ENCODE data around the gene RPP25. TPM values are rescaled to one million over a fixed set of nuclear protein-coding genes. Genes with fewer than 3 reads are reported as not detected.
A peak's percentile ranks its signal among the peaks of the same experiment; 100 is the strongest.

Gene RPP25
- total RNA-seq, 4 donors from 2014 or later = 10.1 to 15.9 (median 13.0) TPM

- WGBS, 2 donors = 24 to 27% methylated on average over 3 of the region's 3 CpGs
- no peak for TF ChIP-seq CTCF (IDR thresholded peaks at IDR 0.05)
- no peak for TF ChIP-seq POLR2A (IDR thresholded peaks at IDR 0.05)
- no peak for TF ChIP-seq EP300 (IDR thresholded peaks at IDR 0.05)
- no peak for DNase-seq (ENCODE audit: low spot score in 2 of 2)
These were observed 21.9 kb upstream of the RPP25 start for GRCh38 chr15:74978503-74978902.

GRCh38 chr15:74978077-74978476 is 21.5 kb upstream of the RPP25 start:
- TF ChIP-seq POLR2A (IDR thresholded peaks at IDR 0.05) (no peak), EP300 (IDR thresholded peaks at IDR 0.05) (no peak), CTCF (IDR thresholded peaks at IDR 0.05) (no peak)
- Histone ChIP-seq H3K27me3 (no peaks in the 10 kb centered on the region), H3K9me3 (no peaks in the 10 kb centered on the region), H3K27ac (peak overlapping the region in 2 of 4 donors; percentile 44 to 50), H3K36me3 (no peaks in the 10 kb centered on the region), H3K4me1 (peaks cover 0 to 15% (median 0%) of the 10 kb centered on the region in 4 donors), H3K4me3 (no peak overlapping the region)
- DNase-seq (ENCODE audit: low spot score in 2 of 2) = no peak
- 58 to 69% methylated on average over 1 of the region's 1 CpG for WGBS, 2 donors

More at GRCh38 chr15:74978503-74978902, 21.9 kb upstream of the RPP25 start:
- peaks cover 0 to 15% (median 0%) of the 10 kb centered on the region in 4 donors for H3K4me1 ChIP-seq
- H3K27ac ChIP-seq = peak overlapping the region in 2 of 4 donors; percentile 50 to 52
- H3K4me3 ChIP-seq = no peak overlapping the region
- H3K9me3 ChIP-seq = no peaks in the 10 kb centered on the region
- H3K27me3 ChIP-seq = no peaks in the 10 kb centered on the region
- no peaks in the 10 kb centered on the region for H3K36me3 ChIP-seq

- Histone ChIP-seq H3K27ac (peak overlapping the region in 1 of 4 donors; percentile 50), H3K36me3 (no peaks in the 10 kb centered on the region), H3K9me3 (no peaks in the 10 kb centered on the region), H3K4me3 (no peak overlapping the region), H3K27me3 (no peaks in the 10 kb centered on the region), H3K4me1 (peaks cover 0 to 15% (median 0%) of the 10 kb centered on the region in 4 donors)
- TF ChIP-seq EP300 (IDR thresholded peaks at IDR 0.05) (no peak), POLR2A (IDR thresholded peaks at IDR 0.05) (no peak), CTCF (IDR thresholded peaks at IDR 0.05) (no peak)
- 41 to 46% methylated on average over 4 of the region's 4 CpGs for WGBS, 2 donors
- no peak for DNase-seq (ENCODE audit: low spot score in 2 of 2)
These were observed 21.0 kb upstream of the RPP25 start for GRCh38 chr15:74977599-74977998.

- no peaks in the 10 kb centered on the region for H3K27me3 ChIP-seq
- H3K27ac ChIP-seq = no peak overlapping the region
- H3K4me3 ChIP-seq = no peak overlapping the region
- H3K4me1 ChIP-seq = peaks cover 0 to 15% (median 0%) of the 10 kb centered on the region in 4 donors
- no peaks in the 10 kb centered on the region for H3K9me3 ChIP-seq
- no peak for TF ChIP-seq CTCF (IDR thresholded peaks at IDR 0.05)
- TF ChIP-seq POLR2A (IDR thresholded peaks at IDR 0.05) = no peak
- no peak for TF ChIP-seq EP300 (IDR thresholded peaks at IDR 0.05)
- no peak for DNase-seq (ENCODE audit: low spot score in 2 of 2)
- WGBS, 2 donors = 73 to 78% methylated on average over 1 of the region's 1 CpG
- H3K36me3 ChIP-seq = no peaks in the 10 kb centered on the region
These were observed 19.6 kb upstream of the RPP25 start for GRCh38 chr15:74976159-74976558.

- H3K27me3 ChIP-seq = no peaks in the 10 kb centered on the region
- WGBS, 2 donors = 88 to 97% methylated on average over 5 of the region's 5 CpGs
- H3K36me3 ChIP-seq = no peaks in the 10 kb centered on the region
- TF ChIP-seq POLR2A (IDR thresholded peaks at IDR 0.05) = no peak
- no peak for TF ChIP-seq CTCF (IDR thresholded peaks at IDR 0.05)
- TF ChIP-seq EP300 (IDR thresholded peaks at IDR 0.05) = no peak
- no peak for DNase-seq (ENCODE audit: low spot score in 2 of 2)
- H3K4me3 ChIP-seq = no peak overlapping the region
- no peak overlapping the region for H3K27ac ChIP-seq
- H3K4me1 ChIP-seq = peaks cover 0 to 8% (median 0%) of the 10 kb centered on the region in 4 donors
- H3K9me3 ChIP-seq = no peaks in the 10 kb centered on the region
These were observed 11.1 kb upstream of the RPP25 start for GRCh38 chr15:74967670-74968069.

All from tibial nerve (tissue), 4 donors.